Neural progenitor cell (in vitro differentiated cells): Measurements from ENCODE around the gene ASB9. TPM values are rescaled to one million over a fixed set of nuclear protein-coding genes. Genes with fewer than 3 reads are reported as not detected.

ENCODE experiments used
- DNase-seq: peaks from one replicate; pipeline ENCODE4 v3.0.0-alpha.2; 2016; ENCODE audit warnings: low spot score
- H2AFZ ChIP-seq: fragments of 200-600 bp; sonication (generic); replicated peaks from 2 replicates; pipeline ENCODE4 v1.6.1; 2016; ENCODE audit warnings: antibody characterized with exemption
- H3F3A ChIP-seq: fragments of 200-600 bp; sonication (generic); 2 replicates; pipeline ENCODE4 v1.6.1; 2016; ENCODE audit warnings: antibody characterized with exemption, low read depth
- H3K27ac ChIP-seq: fragments of 200-600 bp; sonication (generic); 2 replicates; pipeline ENCODE4 v1.5.1; 2016; ENCODE audit warnings: mild to moderate bottlenecking
- H3K27me3 ChIP-seq: fragments of 200-600 bp; sonication (generic); 2 replicates; pipeline ENCODE4 v1.6.1; 2016; ENCODE audit warnings: mild to moderate bottlenecking, moderate library complexity
- H3K36me3 ChIP-seq: fragments of 200-600 bp; sonication (generic); 2 replicates; pipeline ENCODE4 v1.5.1; 2016
- H3K4me1 ChIP-seq: fragments of 200-600 bp; sonication (generic); 2 replicates; pipeline ENCODE4 v1.6.1; 2016; ENCODE audit warnings: mixed run types
- H3K4me2 ChIP-seq: fragments of 200-600 bp; sonication (generic); 2 replicates; pipeline ENCODE4 v1.6.1; 2016
- H3K4me3 ChIP-seq: fragments of 200-600 bp; sonication (generic); 2 replicates; pipeline ENCODE4 v1.5.1; 2016
- H3K79me2 ChIP-seq: fragments of 200-600 bp; sonication (generic); 2 replicates; pipeline ENCODE4 v1.6.1; 2016; ENCODE audit warnings: low read depth
- H3K9ac ChIP-seq: fragments of 200-600 bp; sonication (generic); 2 replicates; pipeline ENCODE4 v1.6.1; 2016
- H3K9me3 ChIP-seq: fragments of 200-600 bp; sonication (generic); 2 replicates; pipeline ENCODE4 v1.5.1; 2016; ENCODE audit warnings: low read depth
- H4K20me1 ChIP-seq: fragments of 200-600 bp; sonication (generic); 2 replicates; pipeline ENCODE4 v1.6.1; 2016; ENCODE audit warnings: low read depth
- H3K27ac Mint-ChIP-seq: 3 replicates; pipeline ENCODE4 v1.8.0; 2021; ENCODE audit warnings: mixed read lengths
- H3K27me3 Mint-ChIP-seq: 2 replicates; pipeline ENCODE4 v1.8.0; 2022; ENCODE audit warnings: low read depth, mild to moderate bottlenecking, inconsistent platforms, moderate library complexity, mixed read lengths; ENCODE audit not compliant: insufficient read depth
- H3K36me3 Mint-ChIP-seq: 3 replicates; pipeline ENCODE4 v1.8.0; 2021; ENCODE audit warnings: mixed read lengths
- H3K4me1 Mint-ChIP-seq: 3 replicates; pipeline ENCODE4 v1.8.0; 2021; ENCODE audit warnings: mixed read lengths
- H3K4me3 Mint-ChIP-seq: 3 replicates; pipeline ENCODE4 v1.8.0; 2021; ENCODE audit warnings: mild to moderate bottlenecking, moderate library complexity, mixed read lengths
- H3K9me3 Mint-ChIP-seq: 3 replicates; pipeline ENCODE4 v1.8.0; 2020; ENCODE audit warnings: mixed read lengths
- CTCF ChIP-seq: fragments of 200-600 bp; sonication (generic); IDR thresholded peaks from 2 replicates; pipeline ENCODE4 v1.5.1; 2017; ENCODE audit warnings: antibody characterized with exemption, mild to moderate bottlenecking
- EZH2 ChIP-seq: fragments of 200-600 bp; sonication (generic); IDR thresholded peaks from 2 replicates; pipeline ENCODE4 v1.6.1; 2017; ENCODE audit warnings: antibody characterized with exemption, mild to moderate bottlenecking, moderate library complexity
- EZH2phosphoT487 ChIP-seq: fragments of 200-600 bp; sonication (generic); IDR thresholded peaks from 2 replicates; pipeline ENCODE4 v1.6.1; 2017; ENCODE audit warnings: antibody characterized with exemption
- total RNA-seq: library from RNA; depleted of rRNA; stranded (reverse); fragments of >200 nt; gene quantifications from 2 replicates; pipeline ENCODE4 v1.2.3, GENCODE V29; 2015; ENCODE audit warnings: low replicate concordance

The ASB9 gene
- total RNA-seq, 1 donor from 2014 or later = 1.1 TPM

GRCh38 chrX:15293451-15293850 is 23.6 kb upstream of the ASB9 start:
- Histone ChIP-seq H3K79me2 (no peaks in the 10 kb centered on the region), H3K27ac (no peak overlapping the region), H3K4me1 (no peaks in the 10 kb centered on the region), H3K9me3 (no peaks in the 10 kb centered on the region), H3F3A (no peaks in the 10 kb centered on the region), H3K4me3 (no peak overlapping the region), H3K36me3 (no peaks in the 10 kb centered on the region), H4K20me1 (no peaks in the 10 kb centered on the region), H2AFZ (no peak overlapping the region), H3K4me2 (no peak overlapping the region), H3K9ac (no peak overlapping the region), H3K27me3 (no peaks in the 10 kb centered on the region)
- no peaks in the 10 kb centered on the region for H3K36me3 Mint-ChIP-seq
- TF ChIP-seq CTCF (no peak), EZH2 (no peak), EZH2phosphoT487 (no peak)
- H3K9me3 Mint-ChIP-seq = no peaks in the 10 kb centered on the region
- peaks cover under 1% of the 10 kb centered on the region for H3K27me3 Mint-ChIP-seq
- no peak for DNase-seq
- no peak overlapping the region for H3K27ac Mint-ChIP-seq
- no peak overlapping the region for H3K4me3 Mint-ChIP-seq
- no peaks in the 10 kb centered on the region for H3K4me1 Mint-ChIP-seq

DNA sequence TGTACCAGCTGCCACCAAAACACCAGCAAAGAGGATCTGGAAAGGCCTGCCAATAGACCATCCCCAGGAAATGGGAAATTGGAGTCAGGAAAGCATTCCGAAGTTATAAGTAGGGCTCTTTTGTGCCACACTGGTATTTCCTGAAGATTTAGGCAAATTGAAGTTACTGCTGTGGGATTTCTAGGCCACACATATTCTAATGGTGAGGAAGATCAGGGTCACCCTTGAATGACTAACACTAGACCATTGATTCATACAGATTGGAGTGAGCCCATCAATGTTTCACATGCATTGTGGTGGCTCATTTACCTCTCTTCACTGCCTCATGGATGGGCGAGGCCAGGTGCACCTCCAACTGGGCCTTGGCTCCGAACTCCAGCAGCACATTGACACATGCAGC is 23.0 kb upstream of the ASB9 start:
- no peaks in the 10 kb centered on the region for H3K27me3 ChIP-seq
- no peaks in the 10 kb centered on the region for H3K9me3 ChIP-seq
- H3K27ac Mint-ChIP-seq = no peak overlapping the region
- no peak overlapping the region for H3K4me3 ChIP-seq
- no peaks in the 10 kb centered on the region for H4K20me1 ChIP-seq
- no peak overlapping the region for H3K27ac ChIP-seq
- H3K36me3 Mint-ChIP-seq = no peaks in the 10 kb centered on the region
- H2AFZ ChIP-seq = no peak overlapping the region
- no peak overlapping the region for H3K4me3 Mint-ChIP-seq
- TF ChIP-seq EZH2 = no peak
- no peak for TF ChIP-seq EZH2phosphoT487
- TF ChIP-seq CTCF = no peak
- no peak overlapping the region for H3K4me2 ChIP-seq
- H3K36me3 ChIP-seq = no peaks in the 10 kb centered on the region
- H3K9me3 Mint-ChIP-seq = no peaks in the 10 kb centered on the region
- H3K79me2 ChIP-seq = no peaks in the 10 kb centered on the region
- H3K4me1 Mint-ChIP-seq = no peaks in the 10 kb centered on the region
- H3K9ac ChIP-seq = no peak overlapping the region
- no peaks in the 10 kb centered on the region for H3K4me1 ChIP-seq
- DNase-seq = no peak
- H3F3A ChIP-seq = no peaks in the 10 kb centered on the region
- H3K27me3 Mint-ChIP-seq = no peaks in the 10 kb centered on the region

DNA sequence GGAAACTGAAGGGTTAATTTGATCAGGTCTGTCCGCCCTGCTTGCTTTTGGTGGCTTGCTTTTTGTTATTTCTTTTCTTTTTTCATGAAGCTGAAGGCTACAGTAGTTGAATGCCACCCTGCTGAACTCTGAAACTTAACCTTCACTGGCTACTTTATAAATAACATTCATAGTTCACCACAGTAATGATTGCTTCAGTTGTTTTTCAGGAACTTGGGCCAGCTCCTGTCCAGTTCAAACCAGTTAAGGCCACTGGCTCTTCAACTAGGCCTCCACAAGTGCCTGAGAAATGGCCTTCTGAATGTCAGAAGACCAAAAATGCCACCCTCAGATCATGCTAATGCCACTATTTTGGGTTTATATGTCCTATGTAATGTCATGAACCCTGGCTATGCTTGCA is 7.7 kb upstream of the ASB9 start:
- Histone ChIP-seq H3K9me3 (peaks cover 5% of the 10 kb centered on the region), H3K9ac (no peak overlapping the region), H3K4me2 (no peak overlapping the region), H3K4me3 (no peak overlapping the region), H3K36me3 (no peaks in the 10 kb centered on the region), H3K4me1 (no peaks in the 10 kb centered on the region), H4K20me1 (no peaks in the 10 kb centered on the region), H3K27ac (no peak overlapping the region), H3K27me3 (no peaks in the 10 kb centered on the region), H2AFZ (no peak overlapping the region), H3F3A (no peaks in the 10 kb centered on the region), H3K79me2 (no peaks in the 10 kb centered on the region)
- H3K27me3 Mint-ChIP-seq = peaks cover 6% of the 10 kb centered on the region
- DNase-seq = no peak
- no peaks in the 10 kb centered on the region for H3K36me3 Mint-ChIP-seq
- TF ChIP-seq CTCF (no peak), EZH2phosphoT487 (no peak), EZH2 (no peak)
- H3K9me3 Mint-ChIP-seq = peaks cover 2% of the 10 kb centered on the region
- H3K27ac Mint-ChIP-seq = no peak overlapping the region
- no peak overlapping the region for H3K4me3 Mint-ChIP-seq
- no peaks in the 10 kb centered on the region for H3K4me1 Mint-ChIP-seq
